ENCODE results near the gene MYO6.

MYO6 gene

DNA sequence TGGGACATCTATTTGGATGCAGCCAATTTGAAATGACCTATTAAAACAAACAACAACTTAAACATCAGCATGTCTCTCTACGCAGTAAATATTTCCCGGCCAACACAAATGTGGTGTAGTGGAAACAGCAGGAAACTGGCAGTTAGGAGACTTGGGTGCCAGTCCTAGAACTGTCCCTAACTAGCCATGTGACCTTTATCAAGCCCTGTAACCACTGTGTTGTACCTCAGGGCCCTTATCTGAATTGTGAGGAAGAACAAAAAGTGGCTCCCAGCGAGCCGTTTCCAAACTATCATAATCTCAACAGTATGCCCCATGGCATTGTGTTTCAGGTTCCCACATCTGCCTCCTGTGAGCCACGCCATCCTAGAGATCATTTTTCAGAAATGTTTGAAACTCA is 198.9 kb downstream of the MYO6 start:
- no peak for DNase-seq (ENCODE audit: low read depth)

DNA sequence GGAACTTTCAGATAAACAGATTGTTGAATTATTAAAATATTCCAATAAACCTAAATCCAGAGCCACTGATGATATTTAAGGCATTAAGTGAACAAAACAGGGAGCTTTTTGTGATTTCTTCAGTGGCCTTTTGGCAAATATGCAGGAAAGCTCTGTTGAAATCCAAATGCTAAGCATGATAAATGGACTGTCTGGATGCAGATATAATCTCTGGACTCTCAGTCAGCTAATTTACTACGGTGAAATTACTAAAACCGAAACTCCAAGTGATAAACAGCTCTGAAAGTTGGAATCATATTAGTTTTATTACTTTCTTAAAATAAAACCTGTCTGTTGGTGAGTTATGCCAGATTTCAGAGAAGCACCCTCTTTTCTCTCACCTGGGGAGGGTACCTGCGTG is 203.1 kb downstream of the MYO6 start:
- no peak for DNase-seq (ENCODE audit: low read depth)

DNA sequence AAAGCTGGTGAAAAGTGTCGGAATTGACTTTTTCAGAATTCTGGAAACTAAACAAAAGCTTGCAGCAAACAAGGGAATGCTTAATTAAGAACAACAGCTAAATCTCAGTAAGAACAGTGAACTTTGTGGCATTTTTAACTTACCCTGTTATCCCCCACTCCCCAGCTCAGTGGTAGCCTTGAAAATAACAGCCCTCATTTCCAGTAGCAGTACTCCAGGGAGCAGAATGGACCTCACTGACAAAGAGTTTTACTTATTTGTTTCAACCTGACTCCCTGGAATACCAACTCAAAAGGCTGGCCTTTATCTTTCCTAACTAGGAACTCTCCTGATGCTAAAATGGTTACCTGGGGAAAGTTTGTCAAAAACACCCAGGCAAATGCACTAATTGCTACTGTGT is 214.5 kb downstream of the MYO6 start:
- no peak for DNase-seq (ENCODE audit: low read depth)

DNA sequence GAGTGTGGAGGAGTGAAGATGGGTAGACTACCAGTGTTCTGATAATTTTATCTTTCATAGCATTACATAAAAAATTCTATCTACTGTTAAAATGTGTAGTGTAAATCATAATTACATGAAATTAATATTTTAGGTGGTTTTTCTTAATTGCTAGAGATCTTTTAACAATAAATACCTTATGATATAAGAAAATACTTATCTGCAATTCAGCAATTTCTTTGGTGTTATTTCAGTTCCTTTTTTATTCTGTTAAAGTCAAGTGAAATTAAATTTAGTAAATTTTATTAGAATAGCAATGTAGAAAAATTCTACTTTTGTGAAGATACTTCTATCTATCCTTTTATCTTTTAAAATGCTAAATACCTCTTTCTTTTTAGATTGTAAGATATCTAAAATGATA is 219.1 kb downstream of the MYO6 start:
- DNase-seq (ENCODE audit: low read depth) = no peak

All from activated gamma-delta T cell treated with anti-CD3 and anti-CD28 coated beads, Interleukin-2, amount 50 U/mL, for 16 hours (primary cell).